HepG2 (cell line): Measurements from ENCODE around the gene EPHA3. TPM values are rescaled to one million over a fixed set of nuclear protein-coding genes. Genes with fewer than 3 reads are reported as not detected.

ENCODE experiments used
- ATAC-seq: fragments of 200-7000 bp; cut with Tn5 transposase; 3 replicates; pipeline ENCODE4 v1.9.1; 2020; ENCODE audit warnings: mild to moderate bottlenecking, moderate library complexity
- BruUV-seq: library from RNA; stranded (reverse); fragments of 400-500 nt; replicated peaks from 2 replicates; lab custom pipeline; 2021; lab: Mats Ljungman, UMichigan
- CTCF ChIA-PET: fragments of 300-600 bp; formaldehyde crosslinking; extraction: SDS; loops from one replicate; lab custom pipeline; 2021; ENCODE audit warnings: low total read pairs, inconsistent platforms, low intra/inter-chr PET ratio; lab: Yijun Ruan, JAX
- POLR2A ChIA-PET: fragments of 350-600 bp; sonication (Branson Sonifier 250); formaldehyde crosslinking; loops from one replicate; lab custom pipeline; 2020; ENCODE audit warnings: antibody characterized with exemption, inconsistent platforms; lab: Yijun Ruan, JAX
- DNase-seq: peaks from one replicate; pipeline ENCODE4 v3.0.0-alpha.2; 2015; ENCODE audit warnings: low spot score
- FAIRE-seq: peaks from 3 replicates; lab custom pipeline; 2011; peaks lifted over from hg19 to GRCh38; lab: Jason Lieb, UNC
- H2AFZ ChIP-seq: one replicate; pipeline ENCODE4 v1.6.1; 2011; ENCODE audit warnings: low read length, inconsistent platforms
- H3K27ac ChIP-seq: fragments of 300-600 bp; 3 replicates; pipeline ENCODE4 v1.8.0; 2011; ENCODE audit warnings: mixed run types, mild to moderate bottlenecking, mixed read lengths, low read length, inconsistent platforms; ENCODE audit not compliant: insufficient read depth; ENCODE audit errors: extremely low read length
- H3K27me3 ChIP-seq, 2 experiments: fragments of 200-600 bp in 1 of 2; 2 replicates in 1 of 2; 3 replicates in 1 of 2; pipeline versions ENCODE4 v1.6.0 to v1.8.0; 2011; ENCODE audit warnings: low read length in 2 of 2, mild to moderate bottlenecking in 2 of 2, moderate library complexity in 2 of 2, inconsistent platforms in 1 of 2; ENCODE audit not compliant: insufficient read depth in 2 of 2, control insufficient read depth in 1 of 2
- H3K36me3 ChIP-seq, 2 experiments: fragments of 200-600 bp in 1 of 2; replicated peaks in 1 of 2; 2 replicates in 1 of 2; 3 replicates in 1 of 2; pipeline versions ENCODE4 v1.5.1 to v1.8.0; 2011; ENCODE audit warnings: low read length in 2 of 2, inconsistent platforms in 1 of 2; ENCODE audit not compliant: insufficient read depth in 2 of 2, control insufficient read depth in 1 of 2
- H3K4me1 ChIP-seq: 2 replicates; pipeline ENCODE4 v1.5.1; 2012; ENCODE audit warnings: low read length, inconsistent platforms; ENCODE audit not compliant: insufficient read depth
- H3K4me2 ChIP-seq: 2 replicates; pipeline ENCODE4 v1.6.0; 2011; ENCODE audit warnings: low read depth, low read length, inconsistent platforms
- H3K4me3 ChIP-seq, 3 experiments: fragments of 200-600 bp in 1 of 3; sonication (generic), shearing (Covaris generic) in 1 of 3; replicated peaks in 1 of 3; 2 replicates each; pipeline ENCODE4 v1.5.1; 2011 to 2016; ENCODE audit warnings: low read length in 3 of 3, inconsistent platforms in 2 of 3, low read depth in 2 of 3, mild to moderate bottlenecking in 2 of 3, control low read depth in 1 of 3, mixed read lengths in 1 of 3; ENCODE audit not compliant: insufficient read depth in 1 of 3
- H3K79me2 ChIP-seq: one replicate; pipeline ENCODE4 v1.6.1; 2011; ENCODE audit warnings: low read length, inconsistent platforms; ENCODE audit not compliant: insufficient read depth
- H3K9ac ChIP-seq: 2 replicates; pipeline ENCODE4 v1.6.0; 2011; ENCODE audit warnings: mild to moderate bottlenecking, low read depth, low read length, inconsistent platforms; ENCODE audit not compliant: insufficient read depth
- H3K9me3 ChIP-seq: 2 replicates; pipeline ENCODE4 v1.5.1; 2012; ENCODE audit warnings: mild to moderate bottlenecking, low read length
- H4K20me1 ChIP-seq: 2 replicates; pipeline ENCODE4 v1.6.0; 2011; ENCODE audit warnings: inconsistent platforms, mild to moderate bottlenecking, low read length, moderate library complexity; ENCODE audit not compliant: insufficient read depth
- ARNTL ChIP-seq: sonication (generic); formaldehyde crosslinking; IDR thresholded peaks from 2 replicates; pipeline ENCODE4 v1.4.0; 2020; ENCODE audit warnings: mild to moderate bottlenecking, missing genetic modification reagents
- CREM ChIP-seq, 2 experiments: sonication (generic) in 1 of 2; formaldehyde crosslinking in 1 of 2; IDR thresholded peaks; 2 replicates each; pipeline versions ENCODE4 v1.4.0 to v1.6.1; 2016 to 2020; ENCODE audit warnings: antibody characterized with exemption in 1 of 2, mild to moderate bottlenecking in 1 of 2, missing genetic modification reagents in 1 of 2
- GTF2F1 ChIP-seq: fragments of 150-350 bp; IDR thresholded peaks from 2 replicates; pipeline ENCODE4 v1.6.1; 2014; ENCODE audit warnings: low read length
- HMG20A ChIP-seq: IDR thresholded peaks from 2 replicates; pipeline ENCODE4 v1.6.1; 2016; ENCODE audit warnings: borderline replicate concordance
- HNRNPLL ChIP-seq: fragments of 200-400 bp; formaldehyde crosslinking; IDR thresholded peaks from 2 replicates; pipeline ENCODE4 v1.6.1; 2017; ENCODE audit warnings: mild to moderate bottlenecking, low read depth, low read length; ENCODE audit not compliant: poor library complexity, severe bottlenecking
- ISL2 ChIP-seq: sonication (generic); formaldehyde crosslinking; IDR thresholded peaks from 2 replicates; pipeline ENCODE4 v1.5.0; 2020; ENCODE audit warnings: missing genetic modification reagents
- KLF12 ChIP-seq: sonication (generic); formaldehyde crosslinking; IDR thresholded peaks from 2 replicates; pipeline ENCODE4 v1.4.0; 2020; ENCODE audit warnings: missing genetic modification reagents, borderline replicate concordance
- NFKB2 ChIP-seq: sonication (generic); formaldehyde crosslinking; IDR thresholded peaks from 2 replicates; pipeline ENCODE4 v1.4.0; 2020; ENCODE audit warnings: missing genetic modification reagents, borderline replicate concordance
- NONO ChIP-seq, 2 experiments: fragments of 450-650 bp in 1 of 2; sonication (generic) in 1 of 2; formaldehyde crosslinking in 1 of 2; IDR thresholded peaks in 1 of 2; conservative IDR thresholded peaks in 1 of 2; 2 replicates each; pipeline versions ENCODE4 v1.6.1 to v1.8.0; 2017 to 2022; ENCODE audit warnings: mild to moderate bottlenecking in 1 of 2, missing genetic modification reagents in 1 of 2, moderate library complexity in 1 of 2
- THYN1 ChIP-seq: sonication (generic); formaldehyde crosslinking; IDR thresholded peaks from 2 replicates; pipeline ENCODE4 v1.8.1; 2023; ENCODE audit warnings: low read depth, mild to moderate bottlenecking, moderate library complexity, missing genetic modification reagents, borderline replicate concordance
- XRCC5 ChIP-seq: fragments of 200-400 bp; formaldehyde crosslinking; optimal IDR thresholded peaks from 2 replicates; pipeline ENCODE3; 2017; ENCODE audit warnings: mild to moderate bottlenecking, low read length
- ZFP37 ChIP-seq: sonication (generic); formaldehyde crosslinking; IDR thresholded peaks from 2 replicates; pipeline ENCODE4 v1.4.0; 2020; ENCODE audit warnings: missing genetic modification reagents, borderline replicate concordance
- ZKSCAN8 ChIP-seq: IDR thresholded peaks from 2 replicates; pipeline ENCODE4 v1.6.1; 2016; ENCODE audit warnings: borderline replicate concordance, missing genetic modification reagents, missing compliant biosample characterization
- ZNF572 ChIP-seq: sonication (generic); formaldehyde crosslinking; IDR thresholded peaks from 2 replicates; pipeline ENCODE4 v1.5.1; 2020; ENCODE audit warnings: mild to moderate bottlenecking, missing genetic modification reagents
- ZNF766 ChIP-seq: sonication (generic); formaldehyde crosslinking; IDR thresholded peaks from 2 replicates; pipeline ENCODE4 v1.5.0; 2020; ENCODE audit warnings: missing genetic modification reagents, borderline replicate concordance
- in situ Hi-C: cut with HindIII; loops from 2 replicates; pipeline ENCODE4 v1.10.0; 2017; ENCODE audit warnings: low pct_unique_long_range_greater_than_20kb; ENCODE audit not compliant: extremely low pct_ligation_motif_present
- intact Hi-C: fragments of 100-400 bp; cut with micrococcal nuclease; formaldehyde crosslinking; loops from one replicate; pipeline ENCODE4 v1.10.0; 2022; ENCODE audit not compliant: unreplicated experiment
- polyA plus RNA-seq, 8 experiments: library from polyadenylated mRNA; depleted of rRNA in 3 of 8; stranded (reverse) in 7 of 8; unstranded in 1 of 8; fragments of >200 nt; fragmentation: Illumina TruSeq in 4 of 8; extraction: Trizol in 4 of 8; gene quantifications; 2 replicates each; pipeline versions ENCODE4 v1.2.1 to v1.2.3, GENCODE V29; 2011 to 2016; ENCODE audit warnings: low read depth in 4 of 8, missing spikeins in 1 of 8, mixed read lengths in 1 of 8; ENCODE audit not compliant: insufficient read depth in 1 of 8
- total RNA-seq, 5 experiments: library from RNA; depleted of rRNA; stranded (reverse); fragments of >200 nt; fragmentation: Illumina TruSeq; extraction: Trizol; gene quantifications; 2 replicates each; pipeline ENCODE4 v1.2.3, GENCODE V29; 2016; ENCODE audit warnings: low read depth in 1 of 5
- TF ChIP-seq, protein P1 (sequence below): sonication (generic); formaldehyde crosslinking; IDR thresholded peaks from 2 replicates; pipeline ENCODE4 v1.8.1; 2023; ENCODE audit warnings: mild to moderate bottlenecking, missing genetic modification reagents
- TF ChIP-seq, protein P2 (sequence below): sonication (generic); formaldehyde crosslinking; IDR thresholded peaks from 2 replicates; pipeline ENCODE4 v1.4.0; 2020; ENCODE audit warnings: missing genetic modification reagents, borderline replicate concordance
- TF ChIP-seq, protein P3 (sequence below): sonication (generic); formaldehyde crosslinking; conservative IDR thresholded peaks from 2 replicates; pipeline ENCODE4 v1.8.1; 2023; ENCODE audit warnings: missing genetic modification reagents
- TF ChIP-seq, protein P4 (sequence below): sonication (generic); formaldehyde crosslinking; IDR thresholded peaks from 2 replicates; pipeline ENCODE4 v1.8.0; 2022; ENCODE audit warnings: mild to moderate bottlenecking, missing genetic modification reagents, moderate library complexity

Gene EPHA3
- total and polyA plus RNA-seq, 2 of the 13 experiments (the other 11 are each of a cell fraction or from before 2014, with no cell fraction given), result 0.01 TPM; not detected in 1

DNA sequence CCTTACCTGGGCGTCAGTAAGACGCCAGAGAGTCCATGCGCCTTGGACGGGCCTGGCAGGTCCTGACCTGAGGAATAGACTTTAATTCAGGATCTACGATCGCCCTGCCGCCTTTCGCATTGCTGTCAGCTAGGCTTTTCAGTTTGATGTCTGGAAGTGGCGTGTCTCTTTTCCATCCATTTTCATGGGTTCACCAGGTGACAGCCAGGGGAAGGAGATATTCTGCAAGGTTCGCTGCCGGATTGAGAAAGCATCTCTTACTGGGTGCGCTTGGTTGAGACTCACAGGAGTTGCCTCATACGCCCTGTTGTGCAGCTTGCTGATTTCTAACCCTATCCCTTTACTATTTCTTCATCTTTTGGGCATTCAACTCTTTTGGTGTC, 7.4 kb downstream of the EPHA3 start (continued):
- TF ChIP-seq, protein P1, sequence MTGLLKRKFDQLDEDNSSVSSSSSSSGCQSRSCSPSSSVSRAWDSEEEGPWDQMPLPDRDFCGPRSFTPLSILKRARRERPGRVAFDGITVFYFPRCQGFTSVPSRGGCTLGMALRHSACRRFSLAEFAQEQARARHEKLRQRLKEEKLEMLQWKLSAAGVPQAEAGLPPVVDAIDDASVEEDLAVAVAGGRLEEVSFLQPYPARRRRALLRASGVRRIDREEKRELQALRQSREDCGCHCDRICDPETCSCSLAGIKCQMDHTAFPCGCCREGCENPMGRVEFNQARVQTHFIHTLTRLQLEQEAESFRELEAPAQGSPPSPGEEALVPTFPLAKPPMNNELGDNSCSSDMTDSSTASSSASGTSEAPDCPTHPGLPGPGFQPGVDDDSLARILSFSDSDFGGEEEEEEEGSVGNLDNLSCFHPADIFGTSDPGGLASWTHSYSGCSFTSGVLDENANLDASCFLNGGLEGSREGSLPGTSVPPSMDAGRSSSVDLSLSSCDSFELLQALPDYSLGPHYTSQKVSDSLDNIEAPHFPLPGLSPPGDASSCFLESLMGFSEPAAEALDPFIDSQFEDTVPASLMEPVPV (CRISPR knock-in tag), result no peak
- no peak for TF ChIP-seq XRCC5
- TF ChIP-seq, protein P2, sequence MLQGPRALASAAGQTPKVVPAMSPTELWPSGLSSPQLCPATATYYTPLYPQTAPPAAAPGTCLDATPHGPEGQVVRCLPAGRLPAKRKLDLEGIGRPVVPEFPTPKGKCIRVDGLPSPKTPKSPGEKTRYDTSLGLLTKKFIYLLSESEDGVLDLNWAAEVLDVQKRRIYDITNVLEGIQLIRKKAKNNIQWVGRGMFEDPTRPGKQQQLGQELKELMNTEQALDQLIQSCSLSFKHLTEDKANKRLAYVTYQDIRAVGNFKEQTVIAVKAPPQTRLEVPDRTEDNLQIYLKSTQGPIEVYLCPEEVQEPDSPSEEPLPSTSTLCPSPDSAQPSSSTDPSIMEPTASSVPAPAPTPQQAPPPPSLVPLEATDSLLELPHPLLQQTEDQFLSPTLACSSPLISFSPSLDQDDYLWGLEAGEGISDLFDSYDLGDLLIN (CRISPR knock-in tag), result no peak
- 0 out of 2 replicates have a peak, but pooled peaks have one; percentile 2 for TF ChIP-seq ISL2 (CRISPR knock-in tag)
- no peak for TF ChIP-seq NONO (IDR thresholded peaks at IDR 0.05)
- 0 out of 2 replicates have a peak, but pooled peaks have one; percentile 15 for TF ChIP-seq NONO (CRISPR knock-in tag; conservative IDR thresholded peaks at IDR 0.05)
- TF ChIP-seq CREM (IDR thresholded peaks at IDR 0.05), result no peak
- TF ChIP-seq CREM (CRISPR knock-in tag; IDR thresholded peaks at IDR 0.05), result no peak
- TF ChIP-seq ZNF766 (CRISPR knock-in tag), result no peak
- TF ChIP-seq, all 625 proteins: peak for 3

DNA sequence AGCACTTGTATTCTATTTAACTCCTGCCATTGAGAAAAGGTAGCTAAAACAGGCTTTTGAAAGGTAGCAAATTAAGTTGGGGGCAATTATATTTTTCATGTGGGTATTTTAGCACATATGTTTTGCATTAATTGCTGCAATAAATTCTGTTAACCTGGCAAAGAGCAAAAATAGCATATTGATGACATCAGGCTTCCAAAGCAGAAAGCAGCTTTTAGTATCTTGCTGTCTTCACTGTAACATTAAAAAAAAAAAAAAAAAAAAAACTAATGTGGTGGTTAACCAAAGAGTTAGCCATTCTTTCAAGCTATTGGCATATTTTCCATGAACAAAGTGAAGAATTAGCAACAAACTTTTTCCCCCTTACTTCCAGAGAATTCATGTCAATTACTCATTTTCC, 9.1 kb downstream of the EPHA3 start:
- H3K4me1 ChIP-seq, result peaks cover 7% of the 10 kb centered on the region; the same call in 1 of the 2 replicates
- ChIA-PET POLR2A (no interaction called here), CTCF (no interaction called here)
- no peaks in the 10 kb centered on the region for H3K36me3 ChIP-seq
- no peaks in the 10 kb centered on the region for H4K20me1 ChIP-seq
- no TSS peak for BruUV-seq
- intact Hi-C loops, result no loop called here
- no peak overlapping the region for H3K9ac ChIP-seq
- H3K4me2 ChIP-seq, result no peak overlapping the region
- no peak for FAIRE-seq
- DNase-seq, result no peak
- no peaks in the 10 kb centered on the region; a peak in 1 of 5 replicates for H3K27me3 ChIP-seq
- no peaks in the 10 kb centered on the region for H3K9me3 ChIP-seq
- no peak overlapping the region for H3K4me3 ChIP-seq
- in situ Hi-C loops, result no loop called here
- H2AFZ ChIP-seq, result no peak overlapping the region
- no peaks in the 10 kb centered on the region for H3K79me2 ChIP-seq
- no peak for ATAC-seq
- no peak overlapping the region for H3K27ac ChIP-seq
- TF ChIP-seq HNRNPLL, result no peak
- no peak for TF ChIP-seq ARNTL (CRISPR knock-in tag)
- TF ChIP-seq, protein P3, sequence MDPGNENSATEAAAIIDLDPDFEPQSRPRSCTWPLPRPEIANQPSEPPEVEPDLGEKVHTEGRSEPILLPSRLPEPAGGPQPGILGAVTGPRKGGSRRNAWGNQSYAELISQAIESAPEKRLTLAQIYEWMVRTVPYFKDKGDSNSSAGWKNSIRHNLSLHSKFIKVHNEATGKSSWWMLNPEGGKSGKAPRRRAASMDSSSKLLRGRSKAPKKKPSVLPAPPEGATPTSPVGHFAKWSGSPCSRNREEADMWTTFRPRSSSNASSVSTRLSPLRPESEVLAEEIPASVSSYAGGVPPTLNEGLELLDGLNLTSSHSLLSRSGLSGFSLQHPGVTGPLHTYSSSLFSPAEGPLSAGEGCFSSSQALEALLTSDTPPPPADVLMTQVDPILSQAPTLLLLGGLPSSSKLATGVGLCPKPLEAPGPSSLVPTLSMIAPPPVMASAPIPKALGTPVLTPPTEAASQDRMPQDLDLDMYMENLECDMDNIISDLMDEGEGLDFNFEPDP, result no peak
- TF ChIP-seq THYN1 (CRISPR knock-in tag), result no peak
- TF ChIP-seq KLF12 (CRISPR knock-in tag), result no peak
- TF ChIP-seq HMG20A (CRISPR knock-in tag), result no peak
- no peak for TF ChIP-seq ZNF572 (CRISPR knock-in tag)
- TF ChIP-seq ZKSCAN8 (CRISPR knock-in tag), result no peak
- no peak for TF ChIP-seq NFKB2 (CRISPR knock-in tag)
- TF ChIP-seq, protein P4, sequence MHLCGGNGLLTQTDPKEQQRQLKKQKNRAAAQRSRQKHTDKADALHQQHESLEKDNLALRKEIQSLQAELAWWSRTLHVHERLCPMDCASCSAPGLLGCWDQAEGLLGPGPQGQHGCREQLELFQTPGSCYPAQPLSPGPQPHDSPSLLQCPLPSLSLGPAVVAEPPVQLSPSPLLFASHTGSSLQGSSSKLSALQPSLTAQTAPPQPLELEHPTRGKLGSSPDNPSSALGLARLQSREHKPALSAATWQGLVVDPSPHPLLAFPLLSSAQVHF (CRISPR knock-in tag), result no peak
- no peak for TF ChIP-seq ZFP37 (CRISPR knock-in tag)
- TF ChIP-seq GTF2F1, result no peak
